ENCODE data around the gene MAP3K5. TPM values are rescaled to one million over a fixed set of nuclear protein-coding genes. Genes with fewer than 3 reads are reported as not detected.

MAP3K5 gene
- total and polyA plus RNA-seq, 12 donors: 41.9 to 306 (median 215) TPM

DNA sequence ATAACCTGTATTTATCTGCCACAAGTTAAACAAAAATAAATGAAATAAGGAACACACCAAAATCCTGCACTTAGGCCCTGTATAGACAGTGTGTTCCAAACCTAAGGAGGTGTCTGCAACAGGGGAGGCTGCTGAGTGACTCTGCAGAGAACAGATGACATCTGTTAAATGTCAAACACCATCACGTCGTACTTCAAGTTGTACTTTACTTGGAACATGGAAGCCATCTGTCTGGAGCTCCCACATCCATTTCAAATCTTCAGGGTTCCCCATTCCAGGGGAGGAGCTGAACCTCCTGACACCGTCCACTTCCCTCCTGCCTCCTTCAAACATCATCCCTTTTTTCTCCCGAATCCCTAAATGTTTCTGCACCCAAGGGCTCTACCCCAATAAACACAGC, 240.2 kb downstream of the MAP3K5 start:
- DNase-seq: no peak
- Histone ChIP-seq H3K4me3 (no peak overlapping the region), H3K4me1 (replicated peaks in 1 of 2) (peaks cover 8 to 11% of the 10 kb centered on the region in 2 donors), H3K27me3 (no peaks in the 10 kb centered on the region), H3K27ac (no peak overlapping the region), H3K9me3 (replicated peaks in 1 of 3) (no peaks in the 10 kb centered on the region), H3K36me3 (replicated peaks in 1 of 2) (peaks cover 0 to 20% of the 10 kb centered on the region in 2 donors)
- 67 to 71% (median 69%) methylated on average over 4 of the region's 4 CpGs for WGBS, 4 donors
- intact Hi-C loops (cut with DNase I): no loop called here
- TF ChIP-seq, protein P1, sequence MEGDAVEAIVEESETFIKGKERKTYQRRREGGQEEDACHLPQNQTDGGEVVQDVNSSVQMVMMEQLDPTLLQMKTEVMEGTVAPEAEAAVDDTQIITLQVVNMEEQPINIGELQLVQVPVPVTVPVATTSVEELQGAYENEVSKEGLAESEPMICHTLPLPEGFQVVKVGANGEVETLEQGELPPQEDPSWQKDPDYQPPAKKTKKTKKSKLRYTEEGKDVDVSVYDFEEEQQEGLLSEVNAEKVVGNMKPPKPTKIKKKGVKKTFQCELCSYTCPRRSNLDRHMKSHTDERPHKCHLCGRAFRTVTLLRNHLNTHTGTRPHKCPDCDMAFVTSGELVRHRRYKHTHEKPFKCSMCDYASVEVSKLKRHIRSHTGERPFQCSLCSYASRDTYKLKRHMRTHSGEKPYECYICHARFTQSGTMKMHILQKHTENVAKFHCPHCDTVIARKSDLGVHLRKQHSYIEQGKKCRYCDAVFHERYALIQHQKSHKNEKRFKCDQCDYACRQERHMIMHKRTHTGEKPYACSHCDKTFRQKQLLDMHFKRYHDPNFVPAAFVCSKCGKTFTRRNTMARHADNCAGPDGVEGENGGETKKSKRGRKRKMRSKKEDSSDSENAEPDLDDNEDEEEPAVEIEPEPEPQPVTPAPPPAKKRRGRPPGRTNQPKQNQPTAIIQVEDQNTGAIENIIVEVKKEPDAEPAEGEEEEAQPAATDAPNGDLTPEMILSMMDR (IDR thresholded peaks at IDR 0.05): no peak
- TF ChIP-seq POLR2A (IDR thresholded peaks at IDR 0.05): no peak

DNA sequence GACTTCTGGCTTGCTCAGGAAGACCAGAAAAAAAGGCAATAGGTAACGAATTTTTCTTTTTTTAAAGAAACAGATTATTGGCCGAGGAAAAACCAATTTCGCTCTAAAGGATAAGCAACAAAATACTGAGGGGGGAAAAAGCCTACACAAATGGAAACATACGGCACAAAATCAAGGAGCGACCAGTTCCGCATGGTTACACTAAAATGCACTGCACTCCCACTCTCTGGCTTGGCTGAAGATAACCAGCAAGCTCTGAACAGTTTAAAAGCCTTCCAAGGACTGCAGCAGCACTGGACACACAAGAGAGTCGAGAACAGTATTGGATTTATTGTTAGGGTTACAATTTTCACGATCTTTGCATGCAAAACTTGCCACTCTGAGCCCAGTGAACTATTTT, 241.2 kb downstream of the MAP3K5 start:
- H3K9me3 ChIP-seq (replicated peaks in 1 of 3): no peaks in the 10 kb centered on the region
- intact Hi-C loops (cut with DNase I): no loop called here
- peak overlapping the region in 2 of 4 donors; percentile 75 for H3K4me3 ChIP-seq
- peak in 2 of 7 donors; percentile 27 to 28 for DNase-seq
- peak overlapping the region in 3 of 5 donors; percentile 72 to 83 (median 74) for H3K27ac ChIP-seq
- H3K4me1 ChIP-seq (replicated peaks in 1 of 2): peaks cover 8 to 11% of the 10 kb centered on the region in 2 donors
- TF ChIP-seq POLR2A (IDR thresholded peaks at IDR 0.05): no peak
- TF ChIP-seq, protein P1 (IDR thresholded peaks at IDR 0.05): no peak
- no peaks in the 10 kb centered on the region for H3K27me3 ChIP-seq
- WGBS, 4 donors: 26 to 40% (median 39%) methylated on average over 8 of the region's 8 CpGs
- peaks cover 0 to 13% of the 10 kb centered on the region in 2 donors for H3K36me3 ChIP-seq (replicated peaks in 1 of 2)

DNA sequence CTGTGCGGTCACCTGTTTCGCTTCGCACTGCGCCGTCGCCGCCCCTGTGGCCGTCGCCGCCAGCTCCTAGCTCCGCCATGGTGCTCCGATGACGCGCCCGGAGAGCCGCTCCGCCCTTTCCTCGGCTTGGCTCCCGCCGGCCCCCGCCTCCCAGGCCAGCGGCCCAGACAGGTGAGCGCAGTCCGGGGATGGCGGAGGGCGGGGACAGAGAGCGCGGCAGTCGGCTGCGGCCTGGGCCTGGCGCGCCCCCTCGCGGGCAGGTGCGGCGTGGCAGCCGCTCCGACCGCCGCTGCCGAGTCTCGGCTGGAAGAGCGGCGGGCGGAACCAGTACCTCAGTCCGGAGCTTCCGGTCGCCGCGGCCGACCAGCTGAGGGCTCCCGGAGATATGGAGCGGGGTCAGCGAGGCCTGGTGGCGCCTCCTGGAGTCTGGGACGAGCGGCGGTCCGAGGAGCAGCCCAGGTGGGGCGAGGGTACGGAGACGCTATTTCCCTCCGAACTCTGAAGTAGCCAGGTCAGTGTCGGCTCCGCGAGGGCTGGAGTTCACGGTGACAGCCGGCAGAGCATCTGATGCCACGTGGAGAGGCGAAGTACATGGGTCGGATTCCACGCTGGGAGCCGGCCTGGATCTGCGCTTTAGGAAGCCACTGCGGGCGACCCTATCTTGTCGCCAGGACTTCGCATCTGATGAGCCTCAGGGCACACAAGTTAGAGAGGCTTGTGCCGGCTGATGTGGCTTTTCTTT, 241.8 kb downstream of the MAP3K5 start, which contains the start of gene MAP7:
MAP7 (minus strand) TSS at position 93 of the 742 bp plus-strand sequence; CDS start at position 79, 14 bp downstream.
- H3K36me3 ChIP-seq (replicated peaks in 1 of 2): peaks cover 0 to 7% of the 10 kb centered on the region in 2 donors
- no peaks in the 10 kb centered on the region for H3K27me3 ChIP-seq
- H3K4me1 ChIP-seq (replicated peaks in 1 of 2): peaks cover 8 to 11% of the 10 kb centered on the region in 2 donors
- 1 to 7% (median 2%) methylated on average over 9 to 79 of the region's 79 CpGs for WGBS, 4 donors
- peak; percentile 73 to 88 (median 80) for DNase-seq
- H3K27ac ChIP-seq: peak within 1 kb of the TSS in 4 of 5 donors; percentile 53 to 93 (median 78)
- intact Hi-C loops (cut with DNase I): no loop called here
- H3K4me3 ChIP-seq: peak within 1 kb of the TSS in 3 of 4 donors; percentile 50 to 75 (median 75)
- TF ChIP-seq, protein P1 (IDR thresholded peaks at IDR 0.05): peak; percentile 29 to 97 (median 77)
- TF ChIP-seq POLR2A (IDR thresholded peaks at IDR 0.05): peak in 1 of 2 donors; percentile 39
- H3K9me3 ChIP-seq (replicated peaks in 1 of 3): no peaks in the 10 kb centered on the region

DNA sequence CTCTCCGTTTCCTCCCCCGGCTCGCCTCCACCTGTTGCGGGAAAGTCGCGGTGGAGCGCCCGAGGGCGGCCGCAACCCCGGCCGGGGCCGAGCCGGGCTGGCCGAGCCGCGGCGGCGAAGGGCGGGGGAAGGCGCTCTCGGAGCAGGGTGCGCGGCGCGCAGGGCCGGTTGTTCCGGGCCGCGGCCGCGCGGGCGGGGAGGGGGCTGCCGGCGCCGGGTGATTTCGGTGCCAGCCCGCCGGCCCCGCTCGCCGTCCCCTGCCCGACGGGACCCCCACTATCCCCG, 242.3 kb downstream of the MAP3K5 start:
- intact Hi-C loops (cut with DNase I): no loop called here
- Histone ChIP-seq H3K4me1 (replicated peaks in 1 of 2) (peaks cover 8 to 11% of the 10 kb centered on the region in 2 donors), H3K27me3 (no peaks in the 10 kb centered on the region), H3K27ac (peak overlapping the region in 4 of 5 donors; percentile 53 to 93 (median 78)), H3K9me3 (replicated peaks in 1 of 3) (no peaks in the 10 kb centered on the region), H3K4me3 (peak overlapping the region in 3 of 4 donors; percentile 50 to 75 (median 75)), H3K36me3 (replicated peaks in 1 of 2) (peaks cover 0 to 2% of the 10 kb centered on the region in 2 donors)
- WGBS, 4 donors: 0% methylated on average over 3 to 46 of the region's 46 CpGs; no CpG with 5 or more reads in 1 of the 4 donors
- TF ChIP-seq, protein P1 (IDR thresholded peaks at IDR 0.05): no peak
- TF ChIP-seq POLR2A (IDR thresholded peaks at IDR 0.05): no peak
- no peak for DNase-seq

Data from adrenal gland (tissue), 12 donors.